Measurements from ENCODE around the gene GEMIN8.

GEMIN8 gene

GRCh38 chrX:13966793-13967125, 62.9 kb downstream of the GEMIN8 start:
- ChIA-PET POLR2A (no interaction called here), CTCF (no interaction called here)
- Histone ChIP-seq H3K4me3 (ENCODE audit: low read depth, low read length) (no peak overlapping the region), H3K27ac (ENCODE audit: extremely low read depth, low read depth, low read length) (no peak overlapping the region), H3K4me1 (ENCODE audit: control insufficient read depth, insufficient read depth, low read length) (no peaks in the 10 kb centered on the region), H3K9me3 (ENCODE audit: control insufficient read depth, insufficient read depth, low read depth, low read length) (no peaks in the 10 kb centered on the region; the same call in none of the 2 replicates), H3K36me3 (ENCODE audit: control insufficient read depth in 2 of 2, insufficient read depth in 1 of 2, low read length in 2 of 2) (no peaks in the 10 kb centered on the region)
- TF ChIP-seq ZNF311 (tag by site-specific recombination; IDR thresholded peaks at IDR 0.05; ENCODE audit: borderline replicate concordance) (no peak), KLF7 (tag by site-specific recombination; IDR thresholded peaks at IDR 0.05; ENCODE audit: borderline replicate concordance) (no peak), YY2 (tag by site-specific recombination; IDR thresholded peaks at IDR 0.05) (no peak)

GRCh38 chrX:13966071-13966792, 63.5 kb downstream of the GEMIN8 start:
- ChIA-PET CTCF (interaction anchor here (0.6 kb wide), 1 partner anchor 49 kb away, joined by 5 read pairs; no protein-coding TSS in a partner anchor), POLR2A (no interaction called here)
- TF ChIP-seq ZBTB49 (tag by site-specific recombination; IDR thresholded peaks at IDR 0.05; ENCODE audit: low read depth): no peak
- TF ChIP-seq ZNF660 (tag by site-specific recombination; IDR thresholded peaks at IDR 0.05): no peak
- no peak for TF ChIP-seq OVOL3 (tag by site-specific recombination; IDR thresholded peaks at IDR 0.05)
- TF ChIP-seq, protein P1, sequence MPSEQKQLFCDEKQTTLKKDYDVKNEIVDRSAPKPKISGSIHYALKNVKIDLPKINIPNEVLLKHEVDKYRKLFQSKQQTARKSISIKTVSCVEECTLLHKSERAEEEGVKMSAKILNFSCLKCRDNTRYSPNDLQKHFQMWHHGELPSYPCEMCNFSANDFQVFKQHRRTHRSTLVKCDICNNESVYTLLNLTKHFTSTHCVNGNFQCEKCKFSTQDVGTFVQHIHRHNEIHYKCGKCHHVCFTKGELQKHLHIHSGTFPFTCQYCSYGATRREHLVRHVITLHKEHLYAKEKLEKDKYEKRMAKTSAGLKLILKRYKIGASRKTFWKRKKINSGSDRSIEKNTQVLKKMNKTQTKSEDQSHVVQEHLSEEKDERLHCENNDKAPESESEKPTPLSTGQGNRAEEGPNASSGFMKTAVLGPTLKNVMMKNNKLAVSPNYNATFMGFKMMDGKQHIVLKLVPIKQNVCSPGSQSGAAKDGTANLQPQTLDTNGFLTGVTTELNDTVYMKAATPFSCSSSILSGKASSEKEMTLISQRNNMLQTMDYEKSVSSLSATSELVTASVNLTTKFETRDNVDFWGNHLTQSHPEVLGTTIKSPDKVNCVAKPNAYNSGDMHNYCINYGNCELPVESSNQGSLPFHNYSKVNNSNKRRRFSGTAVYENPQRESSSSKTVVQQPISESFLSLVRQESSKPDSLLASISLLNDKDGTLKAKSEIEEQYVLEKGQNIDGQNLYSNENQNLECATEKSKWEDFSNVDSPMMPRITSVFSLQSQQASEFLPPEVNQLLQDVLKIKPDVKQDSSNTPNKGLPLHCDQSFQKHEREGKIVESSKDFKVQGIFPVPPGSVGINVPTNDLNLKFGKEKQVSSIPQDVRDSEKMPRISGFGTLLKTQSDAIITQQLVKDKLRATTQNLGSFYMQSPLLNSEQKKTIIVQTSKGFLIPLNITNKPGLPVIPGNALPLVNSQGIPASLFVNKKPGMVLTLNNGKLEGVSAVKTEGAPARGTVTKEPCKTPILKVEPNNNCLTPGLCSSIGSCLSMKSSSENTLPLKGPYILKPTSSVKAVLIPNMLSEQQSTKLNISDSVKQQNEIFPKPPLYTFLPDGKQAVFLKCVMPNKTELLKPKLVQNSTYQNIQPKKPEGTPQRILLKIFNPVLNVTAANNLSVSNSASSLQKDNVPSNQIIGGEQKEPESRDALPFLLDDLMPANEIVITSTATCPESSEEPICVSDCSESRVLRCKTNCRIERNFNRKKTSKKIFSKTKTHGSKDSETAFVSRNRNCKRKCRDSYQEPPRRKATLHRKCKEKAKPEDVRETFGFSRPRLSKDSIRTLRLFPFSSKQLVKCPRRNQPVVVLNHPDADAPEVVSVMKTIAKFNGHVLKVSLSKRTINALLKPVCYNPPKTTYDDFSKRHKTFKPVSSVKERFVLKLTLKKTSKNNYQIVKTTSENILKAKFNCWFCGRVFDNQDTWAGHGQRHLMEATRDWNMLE (tag by site-specific recombination; conservative IDR thresholded peaks at IDR 0.05; ENCODE audit: low read depth): no peak
- no peak for TF ChIP-seq ZNF157 (tag by site-specific recombination; IDR thresholded peaks at IDR 0.05)
- no peak for TF ChIP-seq GLI2 (tag by site-specific recombination; IDR thresholded peaks at IDR 0.05; ENCODE audit: borderline replicate concordance, low read depth)
- TF ChIP-seq TSHZ1 (tag by site-specific recombination; IDR thresholded peaks at IDR 0.05; ENCODE audit: borderline replicate concordance): no peak
- TF ChIP-seq TCF7L2 (IDR thresholded peaks at IDR 0.05; ENCODE audit: borderline replicate concordance, low read depth, low read length): no peak
- no peak for TF ChIP-seq ZFHX2 (tag by site-specific recombination; conservative IDR thresholded peaks at IDR 0.05)
- no peak for TF ChIP-seq ZSCAN30 (tag by site-specific recombination; IDR thresholded peaks at IDR 0.05)
- TF ChIP-seq, protein P2, sequence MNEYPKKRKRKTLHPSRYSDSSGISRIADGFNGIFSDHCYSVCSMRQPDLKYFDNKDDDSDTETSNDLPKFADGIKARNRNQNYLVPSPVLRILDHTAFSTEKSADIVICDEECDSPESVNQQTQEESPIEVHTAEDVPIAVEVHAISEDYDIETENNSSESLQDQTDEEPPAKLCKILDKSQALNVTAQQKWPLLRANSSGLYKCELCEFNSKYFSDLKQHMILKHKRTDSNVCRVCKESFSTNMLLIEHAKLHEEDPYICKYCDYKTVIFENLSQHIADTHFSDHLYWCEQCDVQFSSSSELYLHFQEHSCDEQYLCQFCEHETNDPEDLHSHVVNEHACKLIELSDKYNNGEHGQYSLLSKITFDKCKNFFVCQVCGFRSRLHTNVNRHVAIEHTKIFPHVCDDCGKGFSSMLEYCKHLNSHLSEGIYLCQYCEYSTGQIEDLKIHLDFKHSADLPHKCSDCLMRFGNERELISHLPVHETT (tag by site-specific recombination; IDR thresholded peaks at IDR 0.05): no peak
- TF ChIP-seq RBAK (tag by site-specific recombination; IDR thresholded peaks at IDR 0.05): no peak
- TF ChIP-seq ZNF530 (tag by site-specific recombination; IDR thresholded peaks at IDR 0.05; ENCODE audit: low read depth): no peak
- TF ChIP-seq ZNF510 (tag by site-specific recombination; IDR thresholded peaks at IDR 0.05; ENCODE audit: insufficient replicate concordance): no peak
- TF ChIP-seq, protein P3, sequence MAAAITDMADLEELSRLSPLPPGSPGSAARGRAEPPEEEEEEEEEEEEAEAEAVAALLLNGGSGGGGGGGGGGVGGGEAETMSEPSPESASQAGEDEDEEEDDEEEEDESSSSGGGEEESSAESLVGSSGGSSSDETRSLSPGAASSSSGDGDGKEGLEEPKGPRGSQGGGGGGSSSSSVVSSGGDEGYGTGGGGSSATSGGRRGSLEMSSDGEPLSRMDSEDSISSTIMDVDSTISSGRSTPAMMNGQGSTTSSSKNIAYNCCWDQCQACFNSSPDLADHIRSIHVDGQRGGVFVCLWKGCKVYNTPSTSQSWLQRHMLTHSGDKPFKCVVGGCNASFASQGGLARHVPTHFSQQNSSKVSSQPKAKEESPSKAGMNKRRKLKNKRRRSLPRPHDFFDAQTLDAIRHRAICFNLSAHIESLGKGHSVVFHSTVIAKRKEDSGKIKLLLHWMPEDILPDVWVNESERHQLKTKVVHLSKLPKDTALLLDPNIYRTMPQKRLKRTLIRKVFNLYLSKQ (tag by site-specific recombination; IDR thresholded peaks at IDR 0.05; ENCODE audit: borderline replicate concordance): no peak

More at GRCh38 chrX:13966071-13966792, 63.5 kb downstream of the GEMIN8 start:
- H3K27ac ChIP-seq (ENCODE audit: extremely low read depth, low read depth, low read length): no peak overlapping the region
- no peaks in the 10 kb centered on the region; the same call in 1 of the 2 replicates for H3K9me3 ChIP-seq (ENCODE audit: control insufficient read depth, insufficient read depth, low read depth, low read length)
- H3K4me1 ChIP-seq (ENCODE audit: control insufficient read depth, insufficient read depth, low read length): no peaks in the 10 kb centered on the region
- H3K36me3 ChIP-seq (ENCODE audit: control insufficient read depth in 2 of 2, insufficient read depth in 1 of 2, low read length in 2 of 2): no peaks in the 10 kb centered on the region
- no peak overlapping the region for H3K4me3 ChIP-seq (ENCODE audit: low read depth, low read length)
